Left lung (tissue), 10 donors: ENCODE results near the gene CCDC142. TPM values are rescaled to one million over a fixed set of nuclear protein-coding genes. Genes with fewer than 3 reads are reported as not detected.
"Not testable (repeated sequence)": the region's sequence is repeated elsewhere in the genome, so short reads cannot be mapped to it uniquely, and the experiment has no call there.

Experiments used
- ATAC-seq: fragments of 200-7000 bp; cut with Tn5 transposase; one replicate; pipeline ENCODE4 v1.9.1; 2020; ENCODE audit warnings: moderate library complexity
- DNase-seq, 4 donors: peaks; one replicate each; pipeline ENCODE4 v3.0.0-alpha.2; 2013 to 2020
- H3K27ac ChIP-seq, 2 donors: fragments of 200-600 bp; sonication (generic) in 1 of 2; one replicate each; pipeline versions ENCODE4 v1.5.0 to v1.8.0; 2020 to 2021
- H3K27me3 ChIP-seq, 2 donors: fragments of 200-600 bp; sonication (generic) in 1 of 2; one replicate each; pipeline versions ENCODE4 v1.5.0 to v1.8.0; 2020 to 2021
- H3K36me3 ChIP-seq, 2 donors: fragments of 200-600 bp; sonication (generic) in 1 of 2; one replicate each; pipeline versions ENCODE4 v1.5.0 to v1.8.0; 2020 to 2021
- H3K4me1 ChIP-seq, 2 donors: fragments of 200-600 bp; one replicate each; pipeline ENCODE4 v1.8.0; 2021
- H3K4me3 ChIP-seq, 2 donors: fragments of 200-600 bp; sonication (generic) in 1 of 2; one replicate each; pipeline versions ENCODE4 v1.5.0 to v1.8.0; 2020 to 2021; ENCODE audit warnings: mild to moderate bottlenecking in 1 of 2
- H3K9me3 ChIP-seq, 2 donors: fragments of 200-600 bp; sonication (generic) in 1 of 2; one replicate each; pipeline versions ENCODE4 v1.5.0 to v1.8.0; 2020 to 2021
- CTCF ChIP-seq, 2 donors: fragments of 200-600 bp; sonication (generic) in 1 of 2; IDR thresholded peaks; one replicate each; pipeline versions ENCODE4 v1.5.0 to v1.8.0; 2021; ENCODE audit warnings: antibody characterized with exemption in 2 of 2
- intact Hi-C, 2 donors: fragments of 100-400 bp; cut with DNase I; formaldehyde crosslinking; loops; one replicate each; pipeline versions ENCODE4 v1.11.2 to v1.14.2; 2022
- polyA plus RNA-seq, 6 donors: library from polyadenylated mRNA; unstranded; fragments of 120-200 nt; gene quantifications; one replicate each; pipeline ENCODE4 v1.2.1, GENCODE V29; 2013; ENCODE audit not compliant: insufficient read length in 6 of 6
- total RNA-seq, 2 donors: library from RNA; stranded (reverse); fragmentation: NEBNext Ultra II Directional; extraction: Animal tissue kit (Norgen Biotek cat#: 25700); gene quantifications; one replicate each; pipeline ENCODE4 v1.2.1, GENCODE V29; 2021
- donor health status: DM: no; HTN: yes; CAD: no.
- donor health status: DM: no; HTN: no; CAD: no.

The CCDC142 gene
- total and polyA plus RNA-seq, 8 donors, result 12.1 to 18.6 (median 17.3) TPM

GRCh38 chr2:74450570-74451190 lies 32.1 kb downstream of the CCDC142 start:
- Histone ChIP-seq H3K27me3 (no peaks in the 10 kb centered on the region), H3K4me3 (no peak overlapping the region), H3K4me1 (peaks cover 5 to 6% of the 10 kb centered on the region in 2 donors), H3K27ac (no peak overlapping the region), H3K36me3 (no peaks in the 10 kb centered on the region), H3K9me3 (no peaks in the 10 kb centered on the region)
- ATAC-seq (no peak), DNase-seq (no peak)
- intact Hi-C loops, result no loop called here
- no peak for TF ChIP-seq CTCF (IDR thresholded peaks at IDR 0.05)

- no peak for TF ChIP-seq CTCF (IDR thresholded peaks at IDR 0.05)
- H3K27me3 ChIP-seq, result peaks cover 0 to 9% of the 10 kb centered on the region in 2 donors
- H3K4me1 ChIP-seq, result no peaks in the 10 kb centered on the region
- intact Hi-C loops, result no loop called here
- H3K36me3 ChIP-seq, result no peaks in the 10 kb centered on the region
- ATAC-seq (no peak), DNase-seq (no peak)
- H3K9me3 ChIP-seq, result no peaks in the 10 kb centered on the region
- H3K27ac ChIP-seq, result no peak overlapping the region
- H3K4me3 ChIP-seq, result no peak overlapping the region
Observed at GRCh38 chr2:74448771-74449170, 34.0 kb downstream of the CCDC142 start.

- intact Hi-C loops, result no loop called here
- Histone ChIP-seq H3K27ac (no peak overlapping the region), H3K36me3 (no peaks in the 10 kb centered on the region), H3K4me1 (no peaks in the 10 kb centered on the region), H3K27me3 (peaks cover 0 to 22% of the 10 kb centered on the region in 2 donors), H3K9me3 (no peaks in the 10 kb centered on the region), H3K4me3 (no peak overlapping the region)
- TF ChIP-seq CTCF (IDR thresholded peaks at IDR 0.05), result no peak
- DNase-seq (no peak), ATAC-seq (no peak)
Observed at GRCh38 chr2:74447230-74447999, 35.4 kb downstream of the CCDC142 start.

- TF ChIP-seq CTCF (IDR thresholded peaks at IDR 0.05), result no peak
- ATAC-seq, result no peak
Observed at GRCh38 chr2:74444498-74445318, 38.1 kb downstream of the CCDC142 start.

GRCh38 chr2:74442483-74443297 lies 40.1 kb downstream of the CCDC142 start:
- intact Hi-C loops, H3K9me3 ChIP-seq, H3K36me3 ChIP-seq, DNase-seq, ATAC-seq: not testable (repeated sequence)
- H3K4me1 ChIP-seq, result peaks cover 5 to 37% of the 10 kb centered on the region in 2 donors
- H3K27ac ChIP-seq, result peak overlapping the region; percentile 77 to 81
- H3K4me3 ChIP-seq, result peak overlapping the region in 1 of 2 donors; percentile 50
- H3K27me3 ChIP-seq, result peaks cover 5 to 61% of the 10 kb centered on the region in 2 donors

More at GRCh38 chr2:74444498-74445318, 38.1 kb downstream of the CCDC142 start:
- no peaks in the 10 kb centered on the region for H3K36me3 ChIP-seq
- H3K4me3 ChIP-seq, result no peak overlapping the region
- H3K9me3 ChIP-seq, result no peaks in the 10 kb centered on the region
- peaks cover 5 to 49% of the 10 kb centered on the region in 2 donors for H3K27me3 ChIP-seq
- peaks cover 3 to 24% of the 10 kb centered on the region in 2 donors for H3K4me1 ChIP-seq
- intact Hi-C loops, result no loop called here
- no peak overlapping the region for H3K27ac ChIP-seq
- DNase-seq, result no peak
